Non-pigmented ciliary epithelial cell (primary cell): ENCODE data around the gene PGAP6.
"Not testable (repeated sequence)": the region's sequence is repeated elsewhere in the genome, so short reads cannot be mapped to it uniquely, and the experiment has no call there.

Experiments used
- DNase-seq: peaks from one replicate; pipeline ENCODE4 v3.0.0-alpha.2; 2010; ENCODE audit warnings: low read depth

Gene PGAP6

DNA sequence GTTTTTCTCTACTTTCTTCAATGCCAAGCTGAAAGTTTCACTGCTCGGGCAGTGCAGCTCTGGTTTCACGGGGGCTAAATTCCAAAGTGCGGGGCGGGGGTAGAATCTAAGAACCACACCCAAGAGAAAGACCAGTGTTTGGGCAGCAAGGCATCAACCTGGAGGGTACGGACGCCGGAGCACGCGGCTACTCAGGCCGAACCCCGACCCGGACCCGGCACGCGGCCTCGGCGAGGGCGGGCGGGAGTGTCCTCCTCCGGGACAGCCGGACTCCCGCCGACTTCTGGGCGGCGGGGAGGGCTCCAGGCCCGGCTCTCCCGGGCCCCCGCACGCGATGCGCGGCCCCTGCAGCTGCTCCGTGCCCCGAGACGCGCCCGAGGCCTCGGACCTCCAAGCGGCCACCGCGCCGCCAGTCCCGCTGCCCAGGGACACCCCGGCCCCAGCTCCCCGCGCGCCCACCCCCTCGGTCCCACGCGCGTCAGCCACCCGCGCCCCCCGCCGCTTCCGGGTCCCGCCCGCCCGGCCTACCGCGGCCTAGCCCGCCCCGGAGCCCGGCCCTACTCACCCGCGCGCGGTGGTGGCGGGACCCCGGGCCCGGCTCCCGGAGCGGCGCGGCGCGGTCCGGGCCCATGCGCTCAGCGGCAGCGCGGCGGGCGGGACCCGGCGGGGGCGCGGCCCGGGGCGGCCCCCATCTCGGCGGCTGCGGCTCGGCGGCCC lies 29.8 kb downstream of the PGAP6 start:
- DNase-seq = no peak

DNA sequence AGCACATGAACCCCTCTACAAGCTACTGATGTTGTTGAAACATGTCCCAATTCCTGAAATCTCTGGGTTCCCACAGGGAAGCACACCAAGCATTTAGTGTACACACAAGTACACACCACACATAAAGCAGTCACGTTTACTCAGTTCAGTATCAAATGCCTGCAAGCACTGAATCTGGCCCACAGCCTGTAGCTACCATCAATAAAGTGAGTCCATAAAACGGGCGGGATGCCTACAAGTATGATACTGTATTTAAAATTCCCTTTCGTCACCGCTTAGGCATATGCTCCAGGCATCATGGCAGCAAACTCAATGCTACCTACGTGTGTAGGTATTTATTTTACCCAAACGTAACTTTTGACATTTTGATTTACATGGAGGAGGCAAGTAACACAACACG lies 31.6 kb downstream of the PGAP6 start:
- no peak for DNase-seq

DNA sequence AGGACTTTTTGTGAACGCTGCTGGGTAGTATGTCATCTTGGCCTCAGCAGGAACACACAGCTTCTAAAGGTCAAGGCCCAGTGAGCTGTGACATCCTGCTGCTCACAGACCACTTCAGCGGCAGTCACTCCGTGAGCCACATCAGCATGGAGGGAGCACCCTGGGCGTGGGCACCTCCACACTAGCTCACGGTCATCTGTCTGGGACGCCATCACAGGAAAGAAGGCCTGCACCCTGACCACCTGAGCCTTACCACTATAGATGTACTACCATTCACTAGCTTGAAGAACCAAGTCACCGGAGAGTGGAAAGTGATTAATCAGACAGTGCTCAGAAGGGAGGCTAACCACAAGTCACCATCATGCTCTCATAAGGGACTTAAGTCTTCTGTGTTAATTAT lies 32.6 kb downstream of the PGAP6 start:
- DNase-seq = no peak

DNA sequence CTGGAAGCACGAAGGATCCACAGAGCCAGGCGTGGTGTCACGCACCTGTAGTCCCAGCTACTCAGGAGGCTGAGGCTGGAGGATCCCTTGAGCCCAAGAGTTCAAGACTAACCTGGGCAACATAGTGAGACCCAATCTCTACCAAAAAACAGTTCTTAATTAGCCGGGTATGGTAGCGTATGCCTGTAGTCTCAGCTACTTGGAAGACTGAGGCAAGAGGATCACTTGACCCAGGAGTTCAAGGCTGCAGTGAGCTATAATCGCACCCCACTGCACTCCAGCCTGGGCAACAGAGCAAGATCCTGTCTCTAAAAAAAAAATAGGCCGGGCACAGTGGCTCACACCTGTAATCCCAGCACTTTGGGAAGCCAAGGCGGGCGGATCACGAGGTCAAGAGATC lies 33.3 kb downstream of the PGAP6 start:
- not testable (repeated sequence) for DNase-seq

DNA sequence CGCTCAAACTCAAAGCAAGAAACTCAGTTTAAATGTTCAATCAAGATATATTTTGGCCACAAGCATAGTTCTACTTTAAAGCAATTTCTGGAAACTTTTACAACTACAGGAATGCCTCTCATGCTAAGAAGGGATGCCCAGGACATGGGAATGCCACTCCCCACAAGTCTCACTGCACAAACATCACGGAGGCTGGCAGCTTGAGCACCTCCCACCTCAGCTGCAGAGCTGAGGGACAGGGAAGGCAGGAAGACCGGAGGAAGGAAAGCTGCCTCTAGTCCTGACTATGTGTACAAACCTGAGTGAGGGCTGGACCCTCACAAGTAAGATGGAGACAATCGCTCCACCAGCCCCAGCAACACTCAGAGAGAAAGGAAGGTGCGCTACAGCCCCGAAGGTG lies 34.6 kb downstream of the PGAP6 start:
- DNase-seq = no peak

DNA sequence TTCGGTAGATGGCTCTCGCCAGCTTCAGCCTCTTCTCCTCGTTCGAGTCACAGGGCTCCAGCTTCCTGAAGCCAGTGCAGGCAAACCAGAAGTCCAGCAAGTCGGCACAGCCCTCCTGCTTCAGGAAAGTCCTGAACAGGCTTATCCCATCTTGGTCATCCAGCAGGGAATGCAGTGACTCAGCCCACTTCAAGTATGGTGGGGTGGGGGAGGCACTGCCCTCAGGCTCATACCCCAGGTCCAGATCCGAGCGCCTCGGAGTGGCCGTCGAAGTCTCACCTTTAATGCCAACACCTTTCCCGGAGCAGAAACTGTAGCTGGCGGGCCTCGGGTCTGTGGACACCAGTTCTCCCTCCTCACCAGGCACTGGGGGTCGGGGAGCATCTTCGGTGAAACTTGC lies 35.2 kb downstream of the PGAP6 start:
- no peak for DNase-seq

DNA sequence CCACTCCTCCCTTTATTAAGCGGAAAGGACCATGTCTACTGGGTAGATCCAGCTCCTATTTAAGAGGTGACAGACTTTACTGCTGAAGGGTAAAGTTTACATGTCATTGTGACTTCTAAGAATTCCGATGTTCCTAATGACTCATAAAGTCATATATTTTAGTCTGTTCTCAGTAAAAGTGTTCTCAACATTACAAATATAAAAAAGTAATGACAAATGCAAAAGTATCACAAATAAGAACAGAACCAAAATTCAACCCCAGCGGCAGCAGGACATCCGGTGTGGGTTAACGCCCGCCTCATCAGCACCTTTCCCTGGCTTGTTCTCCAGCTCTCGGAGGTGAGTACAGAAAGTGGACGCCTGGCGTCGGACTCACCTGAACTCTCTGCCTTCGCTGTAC lies 36.0 kb downstream of the PGAP6 start:
- no peak for DNase-seq

DNA sequence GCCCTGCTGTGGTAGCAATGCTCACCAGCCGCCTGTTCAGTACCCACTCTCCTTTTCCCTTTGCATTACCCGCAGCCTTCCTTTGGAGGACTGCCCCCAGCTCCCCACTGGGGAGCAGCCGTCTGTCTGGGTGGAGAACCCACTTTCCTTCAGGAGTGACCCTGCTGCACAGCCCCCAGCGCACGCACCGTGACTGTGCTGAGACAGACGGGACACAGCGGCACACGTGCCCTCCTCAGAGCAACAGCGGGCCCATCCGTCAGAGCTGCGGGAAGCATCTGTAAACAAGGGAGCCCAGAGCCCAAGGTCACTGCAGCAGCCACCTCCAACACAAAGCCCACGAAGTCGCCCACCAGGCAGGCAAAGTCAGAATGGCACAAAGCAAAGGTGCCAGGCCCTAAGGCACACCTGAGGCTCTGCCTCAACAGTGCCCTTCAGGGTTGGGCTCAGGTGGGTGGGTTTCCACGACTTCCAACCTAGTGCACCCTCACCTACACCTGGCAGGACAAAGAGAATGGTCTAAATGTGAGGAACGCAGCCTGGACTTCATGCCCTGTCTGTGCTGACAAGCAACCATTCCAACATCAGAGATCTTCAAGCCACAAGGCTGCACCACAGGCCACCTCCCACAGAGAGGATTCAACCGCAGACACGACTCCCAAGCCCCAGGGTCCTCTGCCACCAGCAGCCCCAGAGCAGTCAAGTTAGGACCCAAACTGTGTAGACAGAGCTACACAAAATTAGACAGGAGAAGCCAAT lies 39.1 kb downstream of the PGAP6 start:
- DNase-seq = no peak

DNA sequence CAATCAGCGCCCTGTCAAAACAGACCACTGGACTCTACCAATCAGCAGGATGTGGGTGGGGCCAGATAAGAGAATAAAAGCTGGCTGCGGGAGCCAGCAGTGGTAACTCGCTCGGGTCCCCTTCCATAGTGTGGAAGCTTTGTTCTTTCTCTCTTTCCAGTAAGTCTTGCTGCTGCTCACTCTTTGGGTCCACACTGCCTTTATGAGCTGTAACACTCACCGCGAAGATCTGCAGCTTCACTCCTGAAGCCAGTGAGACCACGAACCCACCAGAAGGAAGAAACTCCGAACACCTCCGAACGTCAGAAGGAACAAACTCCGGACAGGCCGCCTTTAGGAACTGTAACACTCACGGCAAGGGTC lies 39.8 kb downstream of the PGAP6 start:
- not testable (repeated sequence) for DNase-seq

DNA sequence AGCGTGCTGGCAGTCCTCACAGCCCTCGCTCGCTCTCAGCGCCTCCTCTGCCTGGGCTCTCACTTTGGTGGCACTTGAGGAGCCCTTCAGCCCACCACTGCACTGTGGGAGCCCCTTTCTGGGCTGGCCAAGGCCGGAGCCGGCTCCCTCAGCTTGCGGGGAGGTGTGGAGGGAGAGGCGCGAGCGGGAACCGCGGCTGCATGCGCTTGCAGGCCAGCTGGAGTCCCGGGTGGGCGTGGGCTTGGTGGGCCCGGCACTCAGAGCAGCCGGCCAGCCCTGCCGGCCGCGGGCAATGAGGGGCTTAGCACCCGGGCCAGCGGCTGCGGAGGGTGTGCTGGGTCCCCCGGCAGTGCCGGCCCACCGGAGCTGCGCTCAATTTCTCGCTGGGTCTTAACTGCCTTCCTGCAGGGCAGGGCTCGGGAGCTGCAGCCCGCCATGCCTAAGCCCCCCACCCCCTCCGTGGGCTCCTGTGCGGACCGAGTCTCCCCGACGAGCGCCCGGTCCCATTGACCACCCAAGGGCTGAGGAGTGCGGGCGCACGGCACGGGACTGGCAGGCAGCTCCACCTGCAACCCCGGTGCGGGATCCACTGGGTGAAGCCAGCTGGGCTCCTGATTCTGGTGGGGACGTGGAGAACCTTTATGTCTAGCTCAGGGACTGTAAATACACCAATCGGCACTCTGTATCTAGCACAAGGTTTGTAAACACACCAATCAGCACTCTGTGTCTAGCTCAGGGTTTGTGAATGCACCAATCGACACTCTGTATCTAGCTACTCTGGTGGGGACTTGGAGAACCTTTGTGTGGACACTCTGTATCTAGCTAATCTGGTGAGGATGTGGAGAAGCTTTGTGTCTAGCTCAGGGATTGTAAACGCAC lies 40.4 kb downstream of the PGAP6 start:
- not testable (repeated sequence) for DNase-seq

DNA sequence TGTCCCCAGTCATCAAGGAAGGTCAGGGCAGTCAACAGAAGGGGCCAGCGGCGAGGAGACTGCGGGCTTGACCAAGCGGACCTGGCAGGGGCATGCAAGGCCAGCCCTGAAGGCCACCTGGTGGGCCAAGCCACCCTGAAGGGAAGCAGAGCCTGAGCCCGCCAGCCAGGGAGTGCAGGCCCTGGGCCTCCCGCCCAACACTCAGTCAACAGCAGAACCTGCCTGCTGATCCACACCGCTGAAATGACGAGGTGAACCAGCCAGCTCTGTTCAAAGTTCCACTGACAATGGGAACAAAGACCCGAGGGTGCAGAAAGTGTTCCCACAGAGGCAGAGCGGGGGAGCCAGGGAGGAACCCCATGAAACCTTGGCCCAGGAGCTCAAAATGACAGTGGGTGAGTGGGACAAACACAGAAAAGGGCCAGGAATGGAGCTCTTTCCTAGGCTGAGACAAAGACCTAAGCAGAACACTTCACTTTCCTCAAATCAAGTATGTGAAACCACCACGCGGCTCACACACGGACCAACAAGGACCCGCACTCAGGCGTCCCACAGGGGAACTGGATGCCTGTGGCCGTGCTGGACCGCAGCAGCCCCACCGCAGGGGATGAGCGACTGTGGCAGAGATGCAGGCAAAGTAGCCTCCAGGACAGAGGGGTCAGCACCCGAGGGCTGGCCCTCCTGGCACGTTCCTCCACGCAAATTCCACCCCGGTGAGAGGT lies 41.2 kb downstream of the PGAP6 start:
- no peak for DNase-seq

DNA sequence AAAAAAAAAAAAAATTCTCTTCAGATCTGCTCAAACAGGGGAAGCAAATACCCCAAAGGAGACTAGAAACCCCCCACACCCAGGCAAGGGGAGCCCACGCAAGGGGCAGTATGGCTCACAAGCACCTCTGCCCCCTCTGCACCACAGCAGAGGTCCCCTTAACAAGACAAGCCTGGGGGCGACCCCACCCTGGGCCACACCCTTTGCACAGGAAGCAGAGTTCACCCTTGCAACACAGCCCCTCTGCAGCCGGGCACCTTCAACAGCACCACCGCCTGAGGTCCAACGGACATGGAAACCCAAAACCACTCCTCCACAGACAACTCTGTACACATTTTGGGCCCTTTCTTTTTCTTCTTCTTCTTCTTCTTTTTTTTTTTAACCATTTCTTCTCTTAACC lies 42.1 kb downstream of the PGAP6 start:
- no peak for DNase-seq

DNA sequence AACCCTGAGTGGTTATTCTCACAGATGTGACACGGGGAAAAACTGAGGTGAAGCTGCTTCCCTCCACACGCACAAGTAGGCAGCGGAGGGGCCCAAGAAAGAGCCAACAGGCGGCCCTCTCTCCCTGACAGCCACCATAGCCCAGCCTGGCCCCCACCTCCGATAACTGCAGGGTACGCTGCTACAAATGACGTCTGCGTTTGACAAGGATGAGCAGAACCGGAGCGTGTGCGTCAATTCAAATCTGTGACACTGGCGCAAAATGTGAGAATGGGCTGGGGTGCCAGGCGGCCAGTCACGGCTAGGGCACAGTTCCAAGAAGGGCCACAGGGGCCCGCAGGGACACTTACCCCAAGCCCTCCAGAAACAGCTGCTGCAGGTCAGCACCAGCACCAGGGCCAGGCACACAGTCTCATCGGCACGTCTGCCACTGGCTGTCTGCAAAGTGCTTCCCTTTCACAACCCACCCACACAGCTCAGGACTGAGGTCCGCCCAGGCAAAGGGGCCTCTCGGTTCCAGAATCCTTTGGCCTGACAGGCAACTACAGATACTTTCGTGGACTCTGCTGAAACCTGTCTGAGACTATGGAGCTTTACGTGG lies 43.7 kb downstream of the PGAP6 start:
- no peak for DNase-seq

DNA sequence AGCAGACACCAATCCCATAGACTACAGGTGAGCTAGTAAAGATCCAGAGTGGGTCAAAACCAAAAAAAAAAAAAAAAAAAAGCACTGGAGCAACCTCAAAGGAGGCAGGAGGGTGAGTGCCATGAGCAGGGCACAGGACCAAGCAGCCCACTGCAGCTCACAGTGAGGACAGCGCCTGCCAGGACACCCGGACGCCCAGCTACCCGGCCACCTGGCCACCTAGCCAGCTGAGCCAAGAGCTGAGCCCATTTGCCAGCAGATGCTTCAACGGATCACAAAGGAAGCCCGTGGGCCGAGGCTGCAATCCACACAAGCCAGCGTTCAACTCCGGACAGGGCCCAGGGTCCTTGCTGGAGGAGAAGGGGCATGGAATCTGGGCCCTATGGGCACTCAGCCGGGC lies 44.3 kb downstream of the PGAP6 start:
- DNase-seq = no peak

DNA sequence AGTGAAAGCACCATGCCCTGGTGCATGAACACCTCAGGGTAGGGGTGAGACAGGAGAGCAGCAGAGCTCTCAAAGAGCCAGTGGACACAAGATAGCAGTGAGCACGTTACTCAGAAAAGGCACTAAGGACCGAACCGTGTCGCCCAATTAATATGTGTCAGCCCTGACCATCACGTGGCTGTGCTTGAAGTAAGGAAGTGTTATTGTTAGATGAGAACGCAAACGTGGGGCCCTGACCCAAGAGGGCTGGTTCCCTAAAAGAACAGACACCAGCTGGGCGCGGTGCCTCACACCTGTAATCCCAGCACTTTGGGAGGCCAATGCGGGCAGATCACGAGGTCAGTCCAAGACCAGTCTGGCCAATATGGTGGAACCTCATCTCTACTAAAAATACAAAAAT lies 45.5 kb downstream of the PGAP6 start:
- no peak for DNase-seq

DNA sequence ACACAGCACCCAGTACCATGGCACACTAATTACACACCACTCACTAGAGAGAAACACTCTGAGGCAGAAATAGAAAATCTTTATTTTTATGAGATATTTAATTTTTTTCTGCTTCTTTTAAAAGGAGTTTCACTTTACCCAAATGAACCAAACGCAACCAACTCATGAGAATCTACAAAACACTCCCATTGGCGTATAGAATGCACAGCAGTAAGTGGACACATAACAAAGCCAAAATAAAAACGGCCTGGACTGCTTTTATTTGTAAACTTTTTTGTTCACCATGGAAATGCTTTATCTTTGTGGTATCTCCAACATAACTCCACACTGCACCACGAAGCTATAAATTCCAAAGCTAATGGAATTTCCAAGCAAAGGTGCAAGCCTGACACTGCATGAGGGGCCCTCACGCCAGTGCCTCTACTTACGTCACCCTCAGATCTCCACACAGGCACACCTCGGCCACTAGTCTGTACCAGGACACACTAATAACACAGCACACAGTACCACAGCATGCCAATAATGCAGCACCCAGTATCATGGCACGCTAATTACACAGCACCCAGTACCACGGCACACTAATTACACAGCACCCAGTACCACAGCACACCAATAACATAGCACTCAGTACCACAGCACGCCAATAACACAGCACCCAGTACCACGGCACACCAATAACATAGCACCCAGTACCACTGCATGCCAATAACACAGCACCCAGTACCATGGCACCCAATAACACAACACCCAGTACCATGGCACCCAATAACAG lies 46.7 kb downstream of the PGAP6 start:
- DNase-seq = not testable (repeated sequence)

DNA sequence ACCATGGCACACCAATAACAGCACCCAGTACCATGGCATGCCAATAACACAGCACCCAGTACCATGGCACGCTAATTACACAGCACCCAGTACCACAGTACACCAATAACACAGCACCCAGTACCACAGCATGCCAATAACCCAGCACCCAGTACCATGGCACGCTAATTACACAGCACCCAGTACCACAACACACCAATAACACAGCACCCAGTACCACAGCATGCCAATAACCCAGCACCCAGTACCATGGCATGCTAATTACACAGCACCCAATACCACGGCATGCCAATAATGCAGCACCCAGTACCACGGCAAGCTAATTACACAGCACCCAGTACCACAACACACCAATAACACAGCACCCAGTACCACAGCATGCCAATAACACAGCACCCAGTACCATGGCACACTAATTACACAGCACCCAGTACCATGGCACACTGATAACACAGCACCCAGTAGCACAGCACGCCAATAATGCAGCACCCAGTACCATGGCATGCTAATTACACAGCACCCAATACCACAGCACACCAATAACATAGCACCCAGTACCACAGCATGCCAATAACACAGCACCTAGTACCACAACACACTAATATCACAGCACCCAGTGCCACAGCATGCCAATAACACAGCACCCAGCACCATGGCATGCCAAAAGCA lies 47.5 kb downstream of the PGAP6 start:
- not testable (repeated sequence) for DNase-seq

DNA sequence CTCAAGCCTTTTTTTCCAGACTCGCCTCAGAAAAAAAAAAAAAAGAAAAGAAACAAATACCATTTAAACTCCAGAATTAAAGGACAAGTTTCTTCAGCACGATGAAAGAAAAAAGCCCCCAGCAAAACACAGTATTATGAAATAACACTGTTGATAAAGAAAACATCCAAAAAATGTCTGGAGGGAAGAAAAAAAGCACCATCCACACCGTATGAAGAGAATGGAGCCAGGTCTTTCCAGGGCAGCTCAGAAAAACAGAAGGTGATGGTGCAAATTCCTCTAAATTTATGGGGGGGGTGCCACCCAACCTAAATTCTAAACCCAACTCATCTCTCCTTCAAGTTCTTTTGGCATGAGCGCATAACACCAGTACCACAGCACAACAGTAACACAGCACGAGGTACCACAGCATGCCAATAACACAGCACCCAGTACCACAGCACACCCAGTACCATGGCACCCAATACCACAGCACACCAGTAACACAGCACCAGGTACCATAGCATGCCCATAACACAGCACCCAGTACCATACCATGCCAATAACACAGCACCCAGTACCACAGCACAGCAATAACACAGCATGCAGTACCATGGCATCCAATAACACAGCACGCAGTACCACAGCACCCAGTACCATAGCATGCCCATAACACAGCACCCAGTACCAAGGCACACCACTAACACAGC lies 48.2 kb downstream of the PGAP6 start:
- no peak for DNase-seq

DNA sequence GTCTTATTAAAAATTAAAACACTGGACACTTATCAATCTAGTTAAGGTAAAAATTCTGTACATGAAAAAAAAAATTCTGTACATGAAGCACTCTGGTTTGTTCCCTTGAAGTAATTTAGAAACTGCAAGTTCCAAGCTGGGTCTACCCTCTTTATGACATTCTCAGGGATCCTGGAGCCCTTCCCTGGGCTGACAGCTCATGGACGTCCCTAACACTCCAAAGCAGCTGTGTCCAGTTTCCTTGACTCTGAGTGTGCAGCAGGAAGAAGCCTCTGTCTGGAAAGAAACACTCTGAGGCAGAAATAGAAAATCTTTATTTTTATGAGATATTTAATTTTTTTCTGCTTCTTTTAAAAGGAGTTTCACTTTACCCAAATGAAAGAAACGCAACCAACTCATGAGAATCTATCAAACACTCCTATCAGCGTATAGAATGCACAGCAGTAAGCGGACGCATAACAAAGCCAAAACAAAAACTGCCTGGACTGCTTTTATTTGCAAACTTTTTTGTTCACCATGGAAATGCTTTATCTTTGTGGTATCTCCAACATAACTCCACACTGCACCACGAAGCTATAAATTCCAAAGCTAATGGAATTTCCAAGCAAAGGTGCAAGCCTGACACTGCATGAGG lies 50.5 kb downstream of the PGAP6 start:
- not testable (repeated sequence) for DNase-seq
